GM23338 (cell line): ENCODE results near the gene EXO5. TPM values are rescaled to one million over a fixed set of nuclear protein-coding genes. Genes with fewer than 3 reads are reported as not detected.
"Not testable (repeated sequence)": the region's sequence is repeated elsewhere in the genome, so short reads cannot be mapped to it uniquely, and the experiment has no call there.

Experiments
- ATAC-seq: fragments of 200-7000 bp; cut with Tn5 transposase; 3 replicates; pipeline ENCODE4 v1.9.1; 2020
- DNase-seq: peaks from one replicate; pipeline ENCODE4 v3.0.0-alpha.2; 2015; ENCODE audit warnings: low spot score
- H2AFZ ChIP-seq: fragments of 200-600 bp; sonication (generic); 2 replicates; pipeline ENCODE4 v1.8.0; 2016; ENCODE audit warnings: antibody characterized with exemption, mild to moderate bottlenecking, moderate library complexity
- H3F3A ChIP-seq: fragments of 200-600 bp; sonication (generic); replicated peaks from 2 replicates; pipeline ENCODE4 v1.8.0; 2017; ENCODE audit warnings: antibody characterized with exemption, mixed run types, low read depth
- H3K27ac ChIP-seq: fragments of 200-600 bp; sonication (generic); 2 replicates; pipeline ENCODE4 v1.6.1; 2016; ENCODE audit warnings: low read depth
- H3K27me3 ChIP-seq: fragments of 200-600 bp; sonication (generic); 2 replicates; pipeline ENCODE4 v1.8.0; 2016; ENCODE audit warnings: mild to moderate bottlenecking, mixed run types, moderate library complexity; ENCODE audit not compliant: insufficient read depth
- H3K36me3 ChIP-seq: fragments of 200-600 bp; sonication (generic); 2 replicates; pipeline ENCODE4 v1.8.0; 2016; ENCODE audit warnings: mild to moderate bottlenecking; ENCODE audit not compliant: insufficient read depth
- H3K4me1 ChIP-seq: fragments of 200-600 bp; sonication (generic); 2 replicates; pipeline ENCODE4 v1.8.0; 2016; ENCODE audit warnings: mild to moderate bottlenecking, moderate library complexity; ENCODE audit not compliant: insufficient read depth
- H3K4me2 ChIP-seq: fragments of 200-600 bp; sonication (generic); 2 replicates; pipeline ENCODE4 v1.7.1; 2017; ENCODE audit warnings: mixed run types
- H3K4me3 ChIP-seq: fragments of 200-600 bp; sonication (generic); 2 replicates; pipeline ENCODE4 v1.6.1; 2016; ENCODE audit warnings: mixed run types
- H3K79me2 ChIP-seq: fragments of 200-600 bp; sonication (generic); replicated peaks from 2 replicates; pipeline ENCODE4 v1.8.0; 2017; ENCODE audit warnings: mild to moderate bottlenecking; ENCODE audit not compliant: insufficient read depth
- H3K9me2 ChIP-seq: fragments of 200-600 bp; sonication (generic); 2 replicates; pipeline ENCODE4 v1.8.0; 2017; ENCODE audit not compliant: insufficient read depth
- H4K20me1 ChIP-seq: fragments of 200-600 bp; sonication (generic); replicated peaks from 2 replicates; pipeline ENCODE4 v1.8.0; 2017; ENCODE audit warnings: mild to moderate bottlenecking; ENCODE audit not compliant: insufficient read depth
- H3K27ac Mint-ChIP-seq: 2 replicates; pipeline ENCODE4 v1.8.0; 2020; ENCODE audit warnings: inconsistent platforms, mild to moderate bottlenecking, moderate library complexity, mixed read lengths
- H3K27me3 Mint-ChIP-seq: 3 replicates; pipeline ENCODE4 v1.8.0; 2022; ENCODE audit warnings: low read depth, mild to moderate bottlenecking, moderate library complexity, mixed read lengths, inconsistent platforms; ENCODE audit not compliant: insufficient read depth, poor library complexity
- H3K36me3 Mint-ChIP-seq: 3 replicates; pipeline ENCODE4 v1.8.0; 2021; ENCODE audit warnings: low read depth, mild to moderate bottlenecking, inconsistent platforms, moderate library complexity, mixed read lengths
- H3K4me1 Mint-ChIP-seq: 3 replicates; pipeline ENCODE4 v1.8.0; 2020; ENCODE audit warnings: mild to moderate bottlenecking, inconsistent platforms, mixed read lengths
- H3K4me3 Mint-ChIP-seq: 3 replicates; pipeline ENCODE4 v1.8.0; 2021; ENCODE audit warnings: moderate library complexity, mild to moderate bottlenecking, inconsistent platforms, mixed read lengths
- H3K9me3 Mint-ChIP-seq: 3 replicates; pipeline ENCODE4 v1.8.0; 2020; ENCODE audit warnings: moderate library complexity, mild to moderate bottlenecking, inconsistent platforms, mixed read lengths
- CREB1 ChIP-seq: fragments of 250-450 bp; sonication (Bioruptor Pico); IDR thresholded peaks from 2 replicates; pipeline ENCODE4 v1.5.0; 2020; ENCODE audit warnings: low read depth, mild to moderate bottlenecking, moderate library complexity
- CTCF ChIP-seq, 2 experiments: fragments of 200-600 bp in 1 of 2; sonication (generic) in 1 of 2; conservative IDR thresholded peaks; 2 replicates each; pipeline versions ENCODE4 v1.5.1 to v1.6.1; 2016 to 2017; ENCODE audit warnings: antibody characterized with exemption in 2 of 2, low read depth in 2 of 2, mild to moderate bottlenecking in 2 of 2, moderate library complexity in 1 of 2
- ETS1 ChIP-seq: IDR thresholded peaks from 2 replicates; pipeline ENCODE4 v1.6.1; 2016; ENCODE audit warnings: antibody characterized with exemption
- EZH2 ChIP-seq: fragments of 200-600 bp; sonication (generic); IDR thresholded peaks from one replicate; pipeline ENCODE4 v1.8.0; 2017; ENCODE audit warnings: antibody characterized with exemption, mild to moderate bottlenecking, low read depth; ENCODE audit not compliant: unreplicated experiment
- EZH2phosphoT487 ChIP-seq: fragments of 200-600 bp; sonication (generic); IDR thresholded peaks from one replicate; pipeline ENCODE4 v1.8.1; 2018; ENCODE audit warnings: antibody characterized with exemption; ENCODE audit not compliant: unreplicated experiment
- JUNB ChIP-seq: IDR thresholded peaks from one replicate; pipeline ENCODE4 v1.6.1; 2016; ENCODE audit warnings: antibody characterized with exemption; ENCODE audit not compliant: unreplicated experiment
- NANOG ChIP-seq: IDR thresholded peaks from 2 replicates; pipeline ENCODE4 v1.6.1; 2016; ENCODE audit warnings: antibody characterized with exemption, borderline replicate concordance
- STAT1 ChIP-seq: IDR thresholded peaks from one replicate; pipeline ENCODE4 v1.6.1; 2016; ENCODE audit warnings: antibody characterized with exemption; ENCODE audit not compliant: unreplicated experiment
- ZNF114 ChIP-seq: fragments of 250-450 bp; sonication (Bioruptor Pico); IDR thresholded peaks from 2 replicates; pipeline ENCODE4 v1.5.0; 2020; ENCODE audit warnings: mild to moderate bottlenecking, moderate library complexity
- ZNF331 ChIP-seq: fragments of 250-450 bp; sonication (Bioruptor Pico); IDR thresholded peaks from 2 replicates; pipeline ENCODE4 v1.5.0; 2020; ENCODE audit warnings: low read depth, mild to moderate bottlenecking, moderate library complexity
- ZNF462 ChIP-seq: fragments of 250-450 bp; sonication (Bioruptor Pico); IDR thresholded peaks from 2 replicates; pipeline ENCODE4 v1.5.0; 2020; ENCODE audit warnings: mild to moderate bottlenecking, moderate library complexity
- polyA plus RNA-seq: library from polyadenylated mRNA; unstranded; fragments of >200 nt; fragmentation: Nextera tagmentation; extraction: Ambion mirVana; gene quantifications from 2 replicates; pipeline ENCODE4 v1.2.1, GENCODE V29; 2016
- total RNA-seq: library from RNA; depleted of rRNA; stranded (reverse); fragments of >200 nt; shearing (Covaris generic); gene quantifications from 2 replicates; pipeline ENCODE4 v1.2.3, GENCODE V29; 2014

The EXO5 gene
- total and polyA plus RNA-seq, 2 experiments from 2014 or later, result 4.4 to 7.2 TPM

GRCh38 chr1:40553017-40553416, 44.5 kb downstream of the EXO5 start:
- H3K9me2 ChIP-seq, result 0 out of 2 replicates have a peak, but pooled peaks cover 3% of the 10 kb centered on the region
- no peak overlapping the region for H2AFZ ChIP-seq
- no peak overlapping the region for H3K4me2 ChIP-seq
- no peaks in the 10 kb centered on the region for H3K27me3 ChIP-seq
- no peaks in the 10 kb centered on the region for H4K20me1 ChIP-seq
- no peak for DNase-seq
- peaks cover 3% of the 10 kb centered on the region for H3K27me3 Mint-ChIP-seq
- peaks cover 13% of the 10 kb centered on the region; the same call in 2 of the 3 replicates for H3K9me3 Mint-ChIP-seq
- ATAC-seq, result no peak
- 0 out of 2 replicates have a peak, but pooled peaks cover under 1% of the 10 kb centered on the region for H3K36me3 ChIP-seq
- H3K4me3 Mint-ChIP-seq, result no peak overlapping the region
- no peak overlapping the region for H3K27ac Mint-ChIP-seq
- no peaks in the 10 kb centered on the region for H3F3A ChIP-seq
- no peak overlapping the region for H3K27ac ChIP-seq
- no peak for TF ChIP-seq ZNF462 (CRISPR knock-in tag)
- TF ChIP-seq ZNF114 (CRISPR knock-in tag), result no peak
- TF ChIP-seq EZH2, result no peak
- no peak for TF ChIP-seq JUNB
- TF ChIP-seq ETS1, result no peak
- TF ChIP-seq NANOG, result no peak
- no peak for TF ChIP-seq ZNF331 (CRISPR knock-in tag)
- no peak for TF ChIP-seq CREB1 (CRISPR knock-in tag)
- TF ChIP-seq EZH2phosphoT487, result no peak
- TF ChIP-seq STAT1, result no peak
- TF ChIP-seq CTCF (conservative IDR thresholded peaks at IDR 0.05; ENCODE audit: low read depth in 2 of 2), result no peak
- peaks cover 10% of the 10 kb centered on the region; the same call in 2 of the 3 replicates for H3K36me3 Mint-ChIP-seq
- no peaks in the 10 kb centered on the region for H3K79me2 ChIP-seq
- H3K4me1 Mint-ChIP-seq, result no peaks in the 10 kb centered on the region
- no peak overlapping the region for H3K4me3 ChIP-seq
- no peaks in the 10 kb centered on the region for H3K4me1 ChIP-seq

GRCh38 chr1:40554807-40555206, 46.2 kb downstream of the EXO5 start:
- H3K36me3 ChIP-seq, H3K9me2 ChIP-seq, H2AFZ ChIP-seq, H3K4me2 ChIP-seq, H3K4me3 Mint-ChIP-seq, H3K4me3 ChIP-seq, H4K20me1 ChIP-seq, H3K4me1 Mint-ChIP-seq, H3K79me2 ChIP-seq, H3K27me3 Mint-ChIP-seq, H3K4me1 ChIP-seq, ATAC-seq, H3K27ac ChIP-seq, DNase-seq, H3K27me3 ChIP-seq, H3K27ac Mint-ChIP-seq, H3K36me3 Mint-ChIP-seq, H3F3A ChIP-seq: not testable (repeated sequence)
- H3K9me3 Mint-ChIP-seq, result peaks cover 13% of the 10 kb centered on the region
